Activated T-helper 2 cell treated with anti-CD3 and anti-CD28 coated beads, Interferon-gamma antibody, Interleukin-2, Interleukin-4, amounts not matched to agents 10 μg/mL and 5 μg/mL and 100 μg/mL, durations not matched to agents 14 hours and 24 hours and 36 hours (primary cell): ENCODE results near the gene MED27. TPM values are rescaled to one million over a fixed set of nuclear protein-coding genes. Genes with fewer than 3 reads are reported as not detected.

Experiments used
- DNase-seq: peaks from one replicate; pipeline ENCODE4 v3.0.0; 2021; ENCODE audit warnings: low spot score
- H3K27ac Mint-ChIP-seq: one replicate; pipeline ENCODE4 v1.8.0; 2021; ENCODE audit warnings: mixed read lengths
- H3K27me3 Mint-ChIP-seq: one replicate; pipeline ENCODE4 v1.8.0; 2021; ENCODE audit warnings: low read depth, mixed read lengths
- H3K36me3 Mint-ChIP-seq: one replicate; pipeline ENCODE4 v1.8.0; 2021; ENCODE audit warnings: low read depth, mixed read lengths
- H3K4me1 Mint-ChIP-seq: one replicate; pipeline ENCODE4 v1.8.0; 2021; ENCODE audit warnings: low read depth, mixed read lengths
- H3K4me3 Mint-ChIP-seq: one replicate; pipeline ENCODE4 v1.8.0; 2021; ENCODE audit warnings: low read depth, mild to moderate bottlenecking, moderate library complexity, mixed read lengths
- H3K9me3 Mint-ChIP-seq: one replicate; pipeline ENCODE4 v1.8.0; 2021; ENCODE audit warnings: mixed read lengths
- intact Hi-C: fragments of 100-400 bp; cut with micrococcal nuclease; formaldehyde crosslinking; loops from one replicate; pipeline ENCODE4 v1.15.1; 2023
- total RNA-seq: library from RNA; stranded (reverse); gene quantifications from 2 replicates; pipeline ENCODE4 v1.2.3, GENCODE V29; 2022

The MED27 gene
- total RNA-seq, 1 donor from 2014 or later = 37.2 TPM

DNA sequence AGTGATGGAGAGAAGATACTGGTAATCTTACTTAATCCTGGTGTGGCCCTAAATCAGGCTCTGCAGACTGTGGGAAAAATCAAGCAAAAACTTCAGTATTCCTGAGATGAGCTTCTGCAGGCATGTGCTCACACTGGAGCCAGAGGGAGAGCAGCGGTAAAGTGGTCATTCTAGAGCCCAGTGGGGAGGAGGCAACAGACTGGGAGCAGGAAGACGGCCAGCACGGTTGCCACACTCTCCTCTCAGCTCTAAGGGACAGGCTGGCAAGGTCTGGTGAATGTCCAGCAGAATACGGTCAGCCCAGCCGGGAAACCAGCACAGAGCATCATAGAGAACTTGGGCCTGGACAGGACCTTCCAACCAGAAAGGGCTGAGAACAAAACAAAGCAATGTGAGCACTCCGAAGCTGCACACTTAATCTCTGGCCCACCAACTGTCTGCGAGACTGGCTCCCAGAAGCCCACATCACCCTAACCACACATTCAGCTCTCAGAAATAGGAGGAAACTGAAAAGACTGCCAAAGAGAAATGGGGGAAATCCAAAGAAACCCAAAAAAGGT lies 30.3 kb downstream of the MED27 start:
- intact Hi-C loops = no loop called here
- Mint-ChIP-seq H3K4me1 (no peaks in the 10 kb centered on the region), H3K36me3 (no peaks in the 10 kb centered on the region)

DNA sequence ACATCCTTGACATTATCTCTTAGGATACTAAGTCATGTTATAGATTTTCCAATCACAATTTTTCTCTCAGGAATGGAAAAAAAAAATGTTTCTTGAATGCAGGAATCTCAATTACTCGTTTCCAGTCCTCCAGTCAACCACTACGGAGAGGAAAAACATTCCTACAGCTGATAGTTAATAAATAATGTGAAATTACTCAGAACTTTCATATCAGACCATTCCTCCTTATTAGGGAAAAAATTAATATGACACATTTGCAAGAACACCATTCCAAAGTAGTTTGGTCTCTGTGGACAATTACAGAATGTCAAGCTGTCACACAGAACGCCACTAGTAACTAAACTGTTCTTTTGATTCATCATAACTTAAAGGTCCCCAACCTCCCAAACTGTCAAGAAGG lies 31.5 kb downstream of the MED27 start:
- DNase-seq = no peak

More for the DNA sequence above, 30.3 kb downstream of the MED27 start:
- H3K27ac Mint-ChIP-seq = no peak overlapping the region
- H3K27me3 Mint-ChIP-seq = no peaks in the 10 kb centered on the region
- no peaks in the 10 kb centered on the region for H3K9me3 Mint-ChIP-seq
- no peak for DNase-seq
- no peak overlapping the region for H3K4me3 Mint-ChIP-seq

DNA sequence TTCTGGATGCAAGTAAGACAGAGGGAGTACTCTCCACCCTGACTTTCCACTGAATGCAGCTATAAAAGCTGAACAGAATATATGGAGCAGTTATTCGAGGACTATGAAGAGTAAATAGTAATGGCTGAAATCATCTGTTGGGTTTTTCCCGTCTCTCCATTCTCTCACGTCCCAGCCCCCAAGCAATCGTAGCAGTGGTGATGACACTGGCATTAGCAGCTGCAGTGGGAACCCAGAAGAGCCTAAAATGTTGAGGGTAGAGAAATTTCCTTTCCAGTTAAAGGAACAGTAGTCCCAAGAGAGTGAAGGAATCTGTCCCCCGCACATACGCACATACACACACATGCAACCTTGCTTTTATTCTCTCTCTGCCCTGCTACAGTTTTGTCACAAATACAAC lies 33.2 kb downstream of the MED27 start:
- DNase-seq = no peak
- intact Hi-C loops = no loop called here
- Mint-ChIP-seq H3K4me3 (no peak overlapping the region), H3K4me1 (no peaks in the 10 kb centered on the region), H3K9me3 (no peaks in the 10 kb centered on the region), H3K27me3 (no peaks in the 10 kb centered on the region), H3K27ac (no peak overlapping the region), H3K36me3 (no peaks in the 10 kb centered on the region)

More for the DNA sequence above, 31.5 kb downstream of the MED27 start:
- Mint-ChIP-seq H3K9me3 (no peaks in the 10 kb centered on the region), H3K4me1 (no peaks in the 10 kb centered on the region), H3K4me3 (no peak overlapping the region), H3K36me3 (no peaks in the 10 kb centered on the region), H3K27me3 (no peaks in the 10 kb centered on the region), H3K27ac (no peak overlapping the region)
- intact Hi-C loops = no loop called here

- intact Hi-C loops = no loop called here
- Mint-ChIP-seq H3K4me1 (no peaks in the 10 kb centered on the region), H3K27ac (no peak overlapping the region), H3K4me3 (no peak overlapping the region), H3K9me3 (no peaks in the 10 kb centered on the region), H3K36me3 (no peaks in the 10 kb centered on the region), H3K27me3 (no peaks in the 10 kb centered on the region)
- no peak for DNase-seq
These were observed 35.3 kb downstream of the MED27 start for GRCh38 chr9:132044176-132044875.

GRCh38 chr9:132043708-132044107 lies 36.0 kb downstream of the MED27 start:
- Mint-ChIP-seq H3K27ac (no peak overlapping the region), H3K4me3 (no peak overlapping the region), H3K27me3 (no peaks in the 10 kb centered on the region), H3K4me1 (no peaks in the 10 kb centered on the region), H3K9me3 (no peaks in the 10 kb centered on the region), H3K36me3 (no peaks in the 10 kb centered on the region)
- intact Hi-C loops = no loop called here
- no peak for DNase-seq

DNA sequence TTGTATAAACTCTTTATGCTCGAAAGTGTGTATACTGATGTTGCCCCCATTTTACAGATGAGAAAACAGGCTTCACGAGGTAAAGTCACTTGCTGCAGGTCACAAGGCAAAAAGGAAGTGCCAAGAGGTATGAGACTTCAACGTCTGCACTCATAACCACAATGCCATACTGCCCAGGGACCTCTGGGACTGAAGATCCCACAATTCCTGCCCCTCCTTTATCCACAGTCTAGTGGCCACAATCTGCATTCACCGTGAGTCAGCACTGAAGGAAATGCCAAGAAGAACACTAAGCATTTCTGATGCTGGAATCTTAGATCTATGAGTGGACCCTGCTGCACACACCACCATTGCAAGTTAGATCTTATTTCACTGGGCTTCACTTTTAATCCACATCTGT lies 37.3 kb downstream of the MED27 start:
- no peak overlapping the region for H3K4me3 Mint-ChIP-seq
- no peak for DNase-seq
- intact Hi-C loops = no loop called here
- no peak overlapping the region for H3K27ac Mint-ChIP-seq
- H3K4me1 Mint-ChIP-seq = no peaks in the 10 kb centered on the region
- H3K27me3 Mint-ChIP-seq = no peaks in the 10 kb centered on the region
- H3K9me3 Mint-ChIP-seq = no peaks in the 10 kb centered on the region
- H3K36me3 Mint-ChIP-seq = no peaks in the 10 kb centered on the region

DNA sequence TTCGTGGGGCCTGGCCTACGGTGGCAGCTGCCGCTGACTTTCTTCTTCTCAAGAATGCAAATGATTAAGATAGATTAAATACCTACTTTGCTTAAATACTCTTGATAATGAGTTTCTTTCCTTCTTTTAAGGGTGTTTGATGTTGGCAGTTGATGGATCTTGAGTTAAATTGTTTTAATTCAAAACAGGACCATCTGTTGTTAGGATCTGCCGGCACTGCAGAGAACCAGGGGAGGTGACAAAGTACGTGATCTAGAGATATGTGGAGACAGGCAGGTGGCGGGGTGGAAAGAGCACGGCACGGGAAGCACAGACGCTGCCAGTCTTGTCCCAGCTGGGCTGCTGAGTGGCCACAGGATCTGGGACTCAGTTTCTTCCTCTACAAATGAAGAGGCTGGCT lies 37.9 kb downstream of the MED27 start:
- Mint-ChIP-seq H3K27me3 (no peaks in the 10 kb centered on the region), H3K4me3 (no peak overlapping the region), H3K9me3 (no peaks in the 10 kb centered on the region), H3K27ac (no peak overlapping the region), H3K36me3 (no peaks in the 10 kb centered on the region), H3K4me1 (no peaks in the 10 kb centered on the region)
- intact Hi-C loops = no loop called here
- no peak for DNase-seq

DNA sequence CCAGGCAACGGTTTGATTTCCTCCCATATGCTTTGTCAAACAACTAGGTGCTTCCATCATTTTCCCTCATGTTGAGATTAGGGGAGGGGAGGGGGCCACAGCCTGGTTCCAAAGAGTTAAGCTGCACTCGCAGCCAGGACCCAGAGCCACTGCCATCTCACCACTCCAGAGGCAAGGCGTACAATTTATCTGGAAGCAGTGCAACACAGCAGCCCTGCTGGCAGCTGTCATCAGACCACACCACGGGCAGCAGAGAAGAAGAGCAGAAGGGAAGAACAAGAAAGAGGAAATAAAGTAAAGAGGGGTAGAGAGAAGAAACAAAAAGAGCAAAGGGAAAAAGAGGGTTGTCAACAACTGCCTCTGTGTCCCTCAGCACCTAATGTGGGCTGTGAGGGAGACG lies 38.9 kb downstream of the MED27 start:
- Mint-ChIP-seq H3K27me3 (no peaks in the 10 kb centered on the region), H3K4me3 (no peak overlapping the region), H3K9me3 (no peaks in the 10 kb centered on the region), H3K4me1 (no peaks in the 10 kb centered on the region), H3K27ac (no peak overlapping the region), H3K36me3 (no peaks in the 10 kb centered on the region)
- intact Hi-C loops = no loop called here
- DNase-seq = no peak

GRCh38 chr9:132040246-132040645 lies 39.4 kb downstream of the MED27 start:
- no peaks in the 10 kb centered on the region for H3K4me1 Mint-ChIP-seq
- intact Hi-C loops = no loop called here
- no peak overlapping the region for H3K27ac Mint-ChIP-seq
- no peaks in the 10 kb centered on the region for H3K27me3 Mint-ChIP-seq
- no peaks in the 10 kb centered on the region for H3K36me3 Mint-ChIP-seq
- H3K4me3 Mint-ChIP-seq = no peak overlapping the region
- no peaks in the 10 kb centered on the region for H3K9me3 Mint-ChIP-seq
- DNase-seq = no peak

- Mint-ChIP-seq H3K9me3 (no peaks in the 10 kb centered on the region), H3K4me1 (peaks cover 2% of the 10 kb centered on the region), H3K27me3 (no peaks in the 10 kb centered on the region), H3K36me3 (no peaks in the 10 kb centered on the region), H3K27ac (no peak overlapping the region), H3K4me3 (no peak overlapping the region)
- intact Hi-C loops = no loop called here
- DNase-seq = no peak
These were observed 40.4 kb downstream of the MED27 start for GRCh38 chr9:132039284-132039683.

DNA sequence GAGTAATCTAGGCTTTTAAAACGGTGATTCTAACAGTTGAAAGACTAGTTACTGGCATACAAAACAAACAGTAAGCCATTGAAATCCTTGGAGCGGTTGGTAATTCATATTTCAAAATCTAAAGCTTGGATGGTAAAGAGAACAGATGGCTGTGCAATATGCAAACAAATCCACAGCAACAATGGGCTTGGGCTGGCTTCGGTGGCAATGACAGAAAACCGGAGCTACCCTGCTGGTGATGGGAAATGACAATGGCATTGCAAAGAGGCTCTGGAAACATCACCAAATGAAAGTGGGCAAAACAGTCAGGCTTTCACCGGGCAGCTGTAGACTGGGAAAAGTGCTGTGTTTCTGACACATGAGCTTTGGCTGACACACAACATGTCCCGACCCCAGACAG lies 42.2 kb downstream of the MED27 start:
- Mint-ChIP-seq H3K4me3 (no peak overlapping the region), H3K27ac (no peak overlapping the region)
- intact Hi-C loops = no loop called here

DNA sequence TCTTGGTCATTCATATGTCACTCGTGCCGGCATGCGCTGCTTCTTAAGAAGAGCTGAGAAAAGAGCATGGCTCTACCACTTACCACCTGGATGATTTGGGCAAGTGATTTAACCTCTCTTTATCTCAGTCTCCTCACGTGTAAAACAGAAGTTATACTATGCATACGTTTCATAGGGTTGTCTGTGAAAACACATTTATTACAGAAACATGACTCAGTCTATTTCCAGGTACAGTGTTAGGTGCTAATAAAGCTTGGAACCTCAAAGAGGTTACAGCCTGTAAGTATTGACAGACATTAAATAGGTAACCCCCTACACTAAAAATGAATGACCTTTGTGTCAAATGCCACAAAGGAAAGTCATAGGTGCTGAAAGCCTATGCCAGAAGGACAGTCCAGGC lies 43.1 kb downstream of the MED27 start:
- peaks cover 12% of the 10 kb centered on the region for H3K4me1 Mint-ChIP-seq
- H3K36me3 Mint-ChIP-seq = no peaks in the 10 kb centered on the region
- H3K9me3 Mint-ChIP-seq = no peaks in the 10 kb centered on the region
- DNase-seq = no peak
- H3K4me3 Mint-ChIP-seq = no peak overlapping the region
- no peaks in the 10 kb centered on the region for H3K27me3 Mint-ChIP-seq
- H3K27ac Mint-ChIP-seq = no peak overlapping the region
- intact Hi-C loops = no loop called here

More for the DNA sequence above, 42.2 kb downstream of the MED27 start:
- H3K9me3 Mint-ChIP-seq = no peaks in the 10 kb centered on the region
- peaks cover 11% of the 10 kb centered on the region for H3K4me1 Mint-ChIP-seq
- H3K27me3 Mint-ChIP-seq = no peaks in the 10 kb centered on the region
- DNase-seq = no peak
- no peaks in the 10 kb centered on the region for H3K36me3 Mint-ChIP-seq

GRCh38 chr9:132035679-132036078 lies 44.0 kb downstream of the MED27 start:
- intact Hi-C loops = no loop called here
- Mint-ChIP-seq H3K9me3 (no peaks in the 10 kb centered on the region), H3K36me3 (no peaks in the 10 kb centered on the region), H3K4me3 (no peak overlapping the region), H3K4me1 (peaks cover 13% of the 10 kb centered on the region), H3K27me3 (no peaks in the 10 kb centered on the region), H3K27ac (no peak overlapping the region)
- no peak for DNase-seq
